ENCODE results near the gene INO80E. TPM values are rescaled to one million over a fixed set of nuclear protein-coding genes. Genes with fewer than 3 reads are reported as not detected.
A peak's percentile ranks its signal among the peaks of the same experiment; 100 is the strongest.
"Not testable (repeated sequence)": the region's sequence is repeated elsewhere in the genome, so short reads cannot be mapped to it uniquely, and the experiment has no call there.

The INO80E gene
- 100 to 1,000 TPM; 113 to 118 TPM for total RNA-seq

- no peaks in the 10 kb centered on the region for H3K9me3 Mint-ChIP-seq
- no peaks in the 10 kb centered on the region for H3K27me3 Mint-ChIP-seq
- peaks cover 15% of the 10 kb centered on the region for H3K36me3 Mint-ChIP-seq
- H3K27ac Mint-ChIP-seq = peak within 1 kb of the TSS; percentile 97
- ATAC-seq (ENCODE audit: low read depth) (peak; percentile 95), DNase-seq (peak; percentile 99)
- peak within 1 kb of the TSS; percentile 98 for H3K4me3 Mint-ChIP-seq
- H3K4me1 Mint-ChIP-seq = peaks cover 25% of the 10 kb centered on the region
- POLR2A ChIA-PET = interaction anchor here (0.6 to 6.8 kb wide), 10 partner anchors 9 to 384 kb away, joined by 3 to 73 read pairs (median 4); partner anchors contain the start of genes ALDOA, KCTD13, KIF22 and TAOK2
These were observed at the start of gene INO80E for GRCh38 chr16:29995911-29996765. INO80E (plus strand) TSS chr16:29996241; CDS start chr16:29996311, 70 bp downstream.

GRCh38 chr16:29947897-29948296 is 48.1 kb upstream of the INO80E start:
- no peak for ATAC-seq (ENCODE audit: low read depth)
- no peaks in the 10 kb centered on the region for H3K4me1 Mint-ChIP-seq
- no peaks in the 10 kb centered on the region for H3K36me3 Mint-ChIP-seq
- POLR2A ChIA-PET = no interaction called here
- no peak for DNase-seq
- peaks cover 2% of the 10 kb centered on the region for H3K9me3 Mint-ChIP-seq
- H3K4me3 Mint-ChIP-seq = no peak overlapping the region
- H3K27ac Mint-ChIP-seq = no peak overlapping the region
- H3K27me3 Mint-ChIP-seq = peaks cover 2% of the 10 kb centered on the region

GRCh38 chr16:29950806-29951461 is 45.1 kb upstream of the INO80E start:
- no peaks in the 10 kb centered on the region for H3K4me1 Mint-ChIP-seq
- POLR2A ChIA-PET = no interaction called here
- H3K4me3 Mint-ChIP-seq = no peak overlapping the region
- DNase-seq (no peak), ATAC-seq (ENCODE audit: low read depth) (no peak)
- H3K9me3 Mint-ChIP-seq = peaks cover 2% of the 10 kb centered on the region
- H3K36me3 Mint-ChIP-seq = no peaks in the 10 kb centered on the region
- H3K27ac Mint-ChIP-seq = no peak overlapping the region
- H3K27me3 Mint-ChIP-seq = peaks cover 2% of the 10 kb centered on the region

GRCh38 chr16:29951625-29952365 is 44.2 kb upstream of the INO80E start:
- no peak overlapping the region for H3K4me3 Mint-ChIP-seq
- no peak overlapping the region for H3K27ac Mint-ChIP-seq
- no peaks in the 10 kb centered on the region for H3K36me3 Mint-ChIP-seq
- peaks cover 2% of the 10 kb centered on the region for H3K27me3 Mint-ChIP-seq
- POLR2A ChIA-PET = interaction anchor here (0.7 kb wide), 1 partner anchor 10 kb away, joined by 3 read pairs; the partner anchor contains the start of gene TMEM219
- no peaks in the 10 kb centered on the region for H3K4me1 Mint-ChIP-seq
- H3K9me3 Mint-ChIP-seq = peaks cover 2% of the 10 kb centered on the region
- ATAC-seq (ENCODE audit: low read depth) = no peak
- DNase-seq = no peak

GRCh38 chr16:29958756-29959155 is 37.3 kb upstream of the INO80E start:
- H3K27me3 Mint-ChIP-seq = peaks cover 2% of the 10 kb centered on the region
- POLR2A ChIA-PET = interaction anchor here (0.9 kb wide), 1 partner anchor 50 kb away, joined by 3 read pairs; no protein-coding TSS in a partner anchor
- no peaks in the 10 kb centered on the region for H3K9me3 Mint-ChIP-seq
- no peak overlapping the region for H3K27ac Mint-ChIP-seq
- no peaks in the 10 kb centered on the region for H3K36me3 Mint-ChIP-seq
- H3K4me1 Mint-ChIP-seq = peaks cover 13% of the 10 kb centered on the region
- DNase-seq = no peak
- ATAC-seq (ENCODE audit: low read depth) = no peak
- no peak overlapping the region for H3K4me3 Mint-ChIP-seq

GRCh38 chr16:29959293-29959692 is 36.7 kb upstream of the INO80E start:
- no peak overlapping the region for H3K27ac Mint-ChIP-seq
- H3K27me3 Mint-ChIP-seq = no peaks in the 10 kb centered on the region
- no peaks in the 10 kb centered on the region for H3K9me3 Mint-ChIP-seq
- H3K4me1 Mint-ChIP-seq = peaks cover 13% of the 10 kb centered on the region
- ATAC-seq (ENCODE audit: low read depth) = no peak
- POLR2A ChIA-PET = interaction anchor here (0.9 kb wide), 1 partner anchor 51 kb away, joined by 3 read pairs; no protein-coding TSS in a partner anchor
- H3K36me3 Mint-ChIP-seq = no peaks in the 10 kb centered on the region
- no peak overlapping the region for H3K4me3 Mint-ChIP-seq
- no peak for DNase-seq

- DNase-seq; H3K36me3 Mint-ChIP-seq; ATAC-seq (ENCODE audit: low read depth); H3K27me3 Mint-ChIP-seq; H3K9me3 Mint-ChIP-seq; H3K27ac Mint-ChIP-seq; H3K4me3 Mint-ChIP-seq: not testable (repeated sequence)
- POLR2A ChIA-PET = interaction anchor here (0.9 kb wide), 1 partner anchor 51 kb away, joined by 3 read pairs; no protein-coding TSS in a partner anchor
- H3K4me1 Mint-ChIP-seq = peaks cover 13% of the 10 kb centered on the region
These were observed 36.2 kb upstream of the INO80E start for GRCh38 chr16:29959821-29960220.

GRCh38 chr16:29961127-29961478 is 34.9 kb upstream of the INO80E start:
- Mint-ChIP-seq H3K27me3 (no peaks in the 10 kb centered on the region), H3K4me3 (peak overlapping the region; percentile 81), H3K9me3 (no peaks in the 10 kb centered on the region), H3K4me1 (peaks cover 15% of the 10 kb centered on the region), H3K27ac (peak overlapping the region; percentile 87), H3K36me3 (peaks cover 4% of the 10 kb centered on the region)
- DNase-seq (no peak), ATAC-seq (ENCODE audit: low read depth) (no peak)
- POLR2A ChIA-PET = interaction anchor here (0.5 to 3.4 kb wide), 14 partner anchors 13 to 295 kb away, joined by 3 to 72 read pairs (median 4); partner anchors contain the start of genes ALDOA, ASPHD1, CDIPT and HIRIP3

- peak; percentile 99 for DNase-seq
- peak; percentile 96 for ATAC-seq (ENCODE audit: low read depth)
- POLR2A ChIA-PET = interaction anchor here (0.5 to 3.4 kb wide), 18 partner anchors 10 to 1097 kb away, joined by 3 to 72 read pairs (median 3); partner anchors contain the start of genes ALDOA, ASPHD1, CDIPT and HIRIP3
- Mint-ChIP-seq H3K27ac (peak within 1 kb of the TSS; percentile 87), H3K27me3 (no peaks in the 10 kb centered on the region), H3K4me3 (peak within 1 kb of the TSS; percentile 81), H3K36me3 (peaks cover 5% of the 10 kb centered on the region), H3K9me3 (no peaks in the 10 kb centered on the region), H3K4me1 (peaks cover 16% of the 10 kb centered on the region)
These were observed 34.3 kb upstream of the INO80E start, which contains the start of gene TMEM219 for GRCh38 chr16:29961479-29962343. TMEM219 (plus strand) TSS chr16:29962079; CDS start chr16:29963144, 1,065 bp downstream.

GRCh38 chr16:29962344-29962994 is 33.6 kb upstream of the INO80E start:
- Mint-ChIP-seq H3K4me1 (peaks cover 16% of the 10 kb centered on the region), H3K4me3 (peak overlapping the region; percentile 81), H3K27ac (peak overlapping the region; percentile 81), H3K27me3 (no peaks in the 10 kb centered on the region), H3K9me3 (no peaks in the 10 kb centered on the region), H3K36me3 (peaks cover 6% of the 10 kb centered on the region)
- POLR2A ChIA-PET = interaction anchor here (0.8 to 3.4 kb wide), 14 partner anchors 12 to 1098 kb away, joined by 3 to 72 read pairs (median 4); partner anchors contain the start of genes ALDOA, ASPHD1, HIRIP3 and INO80E
- ATAC-seq (ENCODE audit: low read depth) (no peak), DNase-seq (no peak)

- Mint-ChIP-seq H3K27ac (peak overlapping the region; percentile 81), H3K4me1 (peaks cover 16% of the 10 kb centered on the region), H3K9me3 (no peaks in the 10 kb centered on the region), H3K4me3 (peak overlapping the region; percentile 81), H3K36me3 (peaks cover 7% of the 10 kb centered on the region), H3K27me3 (no peaks in the 10 kb centered on the region)
- peak; percentile 20 for DNase-seq
- POLR2A ChIA-PET = interaction anchor here (1.2 to 3.4 kb wide), 3 partner anchors 11 to 37 kb away, joined by 6 to 72 read pairs (median 28); partner anchors contain the start of genes HIRIP3, INO80E, KCTD13 and TAOK2
- no peak for ATAC-seq (ENCODE audit: low read depth)
These were observed 32.9 kb upstream of the INO80E start for GRCh38 chr16:29963021-29963743.

All from activated naive CD8-positive, alpha-beta T cell treated with anti-CD3 and anti-CD28 coated beads, Interleukin-2, amount 10 ng/mL, durations not matched to agents 7 days and 5 days (primary cell).